ENCODE results near the gene MUC12.

DNA sequence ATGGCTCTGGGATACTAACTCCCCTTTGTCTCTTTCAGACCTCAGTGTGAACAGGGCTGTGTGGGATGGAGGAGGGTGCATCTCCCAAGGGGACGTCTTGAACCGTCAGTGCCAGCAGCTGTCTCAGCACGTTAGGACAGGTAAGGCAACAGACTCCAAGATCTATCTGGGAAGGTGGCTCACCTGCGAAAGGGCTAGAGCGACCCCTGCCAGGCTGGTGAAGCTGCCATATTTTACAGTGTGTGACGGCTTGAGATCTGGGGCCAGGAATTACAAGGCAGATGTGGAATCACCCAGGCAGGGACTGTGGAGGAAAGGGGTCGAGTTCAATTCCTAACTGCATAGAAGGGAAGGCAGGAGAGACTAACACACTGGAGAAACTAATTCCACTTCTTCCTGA, 61.7 kb downstream of the MUC12 start:
- TF ChIP-seq, protein P1, sequence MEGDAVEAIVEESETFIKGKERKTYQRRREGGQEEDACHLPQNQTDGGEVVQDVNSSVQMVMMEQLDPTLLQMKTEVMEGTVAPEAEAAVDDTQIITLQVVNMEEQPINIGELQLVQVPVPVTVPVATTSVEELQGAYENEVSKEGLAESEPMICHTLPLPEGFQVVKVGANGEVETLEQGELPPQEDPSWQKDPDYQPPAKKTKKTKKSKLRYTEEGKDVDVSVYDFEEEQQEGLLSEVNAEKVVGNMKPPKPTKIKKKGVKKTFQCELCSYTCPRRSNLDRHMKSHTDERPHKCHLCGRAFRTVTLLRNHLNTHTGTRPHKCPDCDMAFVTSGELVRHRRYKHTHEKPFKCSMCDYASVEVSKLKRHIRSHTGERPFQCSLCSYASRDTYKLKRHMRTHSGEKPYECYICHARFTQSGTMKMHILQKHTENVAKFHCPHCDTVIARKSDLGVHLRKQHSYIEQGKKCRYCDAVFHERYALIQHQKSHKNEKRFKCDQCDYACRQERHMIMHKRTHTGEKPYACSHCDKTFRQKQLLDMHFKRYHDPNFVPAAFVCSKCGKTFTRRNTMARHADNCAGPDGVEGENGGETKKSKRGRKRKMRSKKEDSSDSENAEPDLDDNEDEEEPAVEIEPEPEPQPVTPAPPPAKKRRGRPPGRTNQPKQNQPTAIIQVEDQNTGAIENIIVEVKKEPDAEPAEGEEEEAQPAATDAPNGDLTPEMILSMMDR (IDR thresholded peaks at IDR 0.05) = no peak
- no peak for TF ChIP-seq POLR2A (IDR thresholded peaks at IDR 0.05)
